ENCODE results near the gene UNC93B1.

Gene UNC93B1

GRCh38 chr11:68028802-68029545 is 25.1 kb upstream of the UNC93B1 start:
- DNase-seq = no peak
- in situ Hi-C loops (cut with MboI; ENCODE audit: low pct_unique_long_range_greater_than_20kb, low sequenced_read_pairs) = no loop called here

- in situ Hi-C loops (cut with MboI; ENCODE audit: low pct_unique_long_range_greater_than_20kb, low sequenced_read_pairs) = no loop called here
- no peak for DNase-seq
These were observed 23.8 kb upstream of the UNC93B1 start for GRCh38 chr11:68027667-68028066.

GRCh38 chr11:68026391-68027105 is 22.7 kb upstream of the UNC93B1 start:
- in situ Hi-C loops (cut with MboI; ENCODE audit: low pct_unique_long_range_greater_than_20kb, low sequenced_read_pairs) = no loop called here
- DNase-seq = no peak

- in situ Hi-C loops (cut with MboI; ENCODE audit: low pct_unique_long_range_greater_than_20kb, low sequenced_read_pairs) = no loop called here
- no peak for DNase-seq
These were observed 21.1 kb upstream of the UNC93B1 start for GRCh38 chr11:68025047-68025446.

GRCh38 chr11:68024508-68024907 is 20.6 kb upstream of the UNC93B1 start:
- no peak for DNase-seq
- in situ Hi-C loops (cut with MboI; ENCODE audit: low pct_unique_long_range_greater_than_20kb, low sequenced_read_pairs) = no loop called here

- in situ Hi-C loops (cut with MboI; ENCODE audit: low pct_unique_long_range_greater_than_20kb, low sequenced_read_pairs) = no loop called here
These were observed 18.6 kb upstream of the UNC93B1 start for GRCh38 chr11:68022531-68022930.

GRCh38 chr11:68021167-68021787 is 17.4 kb upstream of the UNC93B1 start:
- in situ Hi-C loops (cut with MboI; ENCODE audit: low pct_unique_long_range_greater_than_20kb, low sequenced_read_pairs) = no loop called here
- no peak for DNase-seq

More at GRCh38 chr11:68022531-68022930, 18.6 kb upstream of the UNC93B1 start:
- no peak for DNase-seq

GRCh38 chr11:68020575-68020974 is 16.7 kb upstream of the UNC93B1 start:
- in situ Hi-C loops (cut with MboI; ENCODE audit: low pct_unique_long_range_greater_than_20kb, low sequenced_read_pairs) = no loop called here

GRCh38 chr11:68019486-68019885 is 15.6 kb upstream of the UNC93B1 start:
- DNase-seq = no peak
- in situ Hi-C loops (cut with MboI; ENCODE audit: low pct_unique_long_range_greater_than_20kb, low sequenced_read_pairs) = no loop called here

More at GRCh38 chr11:68020575-68020974, 16.7 kb upstream of the UNC93B1 start:
- no peak for DNase-seq

- no peak for DNase-seq
- in situ Hi-C loops (cut with MboI; ENCODE audit: low pct_unique_long_range_greater_than_20kb, low sequenced_read_pairs) = no loop called here
These were observed 14.9 kb upstream of the UNC93B1 start for GRCh38 chr11:68018730-68019190.

GRCh38 chr11:68017980-68018729 is 14.3 kb upstream of the UNC93B1 start:
- in situ Hi-C loops (cut with MboI; ENCODE audit: low pct_unique_long_range_greater_than_20kb, low sequenced_read_pairs) = no loop called here
- no peak for DNase-seq

GRCh38 chr11:68016904-68017817 is 13.3 kb upstream of the UNC93B1 start:
- in situ Hi-C loops (cut with MboI; ENCODE audit: low pct_unique_long_range_greater_than_20kb, low sequenced_read_pairs) = no loop called here
- no peak for DNase-seq

GRCh38 chr11:68016161-68016903 is 12.4 kb upstream of the UNC93B1 start:
- no peak for DNase-seq
- in situ Hi-C loops (cut with MboI; ENCODE audit: low pct_unique_long_range_greater_than_20kb, low sequenced_read_pairs) = no loop called here

GRCh38 chr11:68015467-68015866 is 11.6 kb upstream of the UNC93B1 start:
- DNase-seq = no peak
- in situ Hi-C loops (cut with MboI; ENCODE audit: low pct_unique_long_range_greater_than_20kb, low sequenced_read_pairs) = no loop called here

GRCh38 chr11:68014947-68015447 is 11.1 kb upstream of the UNC93B1 start:
- DNase-seq = no peak
- in situ Hi-C loops (cut with MboI; ENCODE audit: low pct_unique_long_range_greater_than_20kb, low sequenced_read_pairs) = no loop called here

GRCh38 chr11:68014157-68014946 is 10.5 kb upstream of the UNC93B1 start:
- in situ Hi-C loops (cut with MboI; ENCODE audit: low pct_unique_long_range_greater_than_20kb, low sequenced_read_pairs) = no loop called here
- DNase-seq = no peak

GRCh38 chr11:68013611-68014156 is 9.8 kb upstream of the UNC93B1 start:
- in situ Hi-C loops (cut with MboI; ENCODE audit: low pct_unique_long_range_greater_than_20kb, low sequenced_read_pairs) = no loop called here
- DNase-seq = no peak

All from KBM-7 (cell line).